ENCODE results near the gene MAD2L1. TPM values are rescaled to one million over a fixed set of nuclear protein-coding genes. Genes with fewer than 3 reads are reported as not detected.
"Not testable (repeated sequence)": the region's sequence is repeated elsewhere in the genome, so short reads cannot be mapped to it uniquely, and the experiment has no call there.

The MAD2L1 gene
- total RNA-seq, 1 donor from 2014 or later = 4.2 TPM

- Histone ChIP-seq H3K36me3 (ENCODE audit: control insufficient read depth in 3 of 3, insufficient read depth in 3 of 3, low read length in 3 of 3) (no peaks in the 10 kb centered on the region), H3K9me3 (ENCODE audit: control insufficient read depth in 3 of 3, low read length in 3 of 3) (no peaks in the 10 kb centered on the region), H3K27me3 (ENCODE audit: control insufficient read depth in 3 of 3, insufficient read depth in 3 of 3, low read length in 3 of 3) (no peaks in the 10 kb centered on the region), H3K27ac (ENCODE audit: low read depth, low read length) (no peak overlapping the region), H3K4me1 (ENCODE audit: control insufficient read depth in 3 of 3, insufficient read depth in 3 of 3, low read length in 3 of 3) (no peaks in the 10 kb centered on the region), H3K4me3 (ENCODE audit: low read length in 3 of 3) (no peak overlapping the region), H3K9ac (ENCODE audit: low read depth in 1 of 3, low read length in 3 of 3) (no peak overlapping the region)
Measured at GRCh38 chr4:120082251-120082650, 15.6 kb upstream of the MAD2L1 start.

- Histone ChIP-seq H3K9ac (ENCODE audit: low read depth in 1 of 3, low read length in 3 of 3) (no peak overlapping the region), H3K27ac (ENCODE audit: low read depth, low read length) (no peak overlapping the region), H3K4me1 (ENCODE audit: control insufficient read depth in 3 of 3, insufficient read depth in 3 of 3, low read length in 3 of 3) (no peaks in the 10 kb centered on the region), H3K4me3 (ENCODE audit: low read length in 3 of 3) (no peak overlapping the region), H3K36me3 (ENCODE audit: control insufficient read depth in 3 of 3, insufficient read depth in 3 of 3, low read length in 3 of 3) (no peaks in the 10 kb centered on the region), H3K27me3 (ENCODE audit: control insufficient read depth in 3 of 3, insufficient read depth in 3 of 3, low read length in 3 of 3) (no peaks in the 10 kb centered on the region), H3K9me3 (ENCODE audit: control insufficient read depth in 3 of 3, low read length in 3 of 3) (no peaks in the 10 kb centered on the region)
Measured at GRCh38 chr4:120081726-120082125, 15.1 kb upstream of the MAD2L1 start.

GRCh38 chr4:120080533-120080932 lies 13.9 kb upstream of the MAD2L1 start:
- Histone ChIP-seq H3K36me3 (ENCODE audit: control insufficient read depth in 3 of 3, insufficient read depth in 3 of 3, low read length in 3 of 3) (no peaks in the 10 kb centered on the region), H3K4me1 (ENCODE audit: control insufficient read depth in 3 of 3, insufficient read depth in 3 of 3, low read length in 3 of 3) (no peaks in the 10 kb centered on the region), H3K4me3 (ENCODE audit: low read length in 3 of 3) (no peak overlapping the region), H3K9ac (ENCODE audit: low read depth in 1 of 3, low read length in 3 of 3) (no peak overlapping the region), H3K27me3 (ENCODE audit: control insufficient read depth in 3 of 3, insufficient read depth in 3 of 3, low read length in 3 of 3) (no peaks in the 10 kb centered on the region), H3K27ac (ENCODE audit: low read depth, low read length) (no peak overlapping the region), H3K9me3 (ENCODE audit: control insufficient read depth in 3 of 3, low read length in 3 of 3) (no peaks in the 10 kb centered on the region)

GRCh38 chr4:120079839-120080520 lies 13.3 kb upstream of the MAD2L1 start:
- Histone ChIP-seq H3K9me3 (ENCODE audit: control insufficient read depth in 3 of 3, low read length in 3 of 3) (no peaks in the 10 kb centered on the region), H3K27ac (ENCODE audit: low read depth, low read length) (no peak overlapping the region), H3K27me3 (ENCODE audit: control insufficient read depth in 3 of 3, insufficient read depth in 3 of 3, low read length in 3 of 3) (no peaks in the 10 kb centered on the region), H3K36me3 (ENCODE audit: control insufficient read depth in 3 of 3, insufficient read depth in 3 of 3, low read length in 3 of 3) (no peaks in the 10 kb centered on the region), H3K4me3 (ENCODE audit: low read length in 3 of 3) (no peak overlapping the region), H3K4me1 (ENCODE audit: control insufficient read depth in 3 of 3, insufficient read depth in 3 of 3, low read length in 3 of 3) (no peaks in the 10 kb centered on the region), H3K9ac (ENCODE audit: low read depth in 1 of 3, low read length in 3 of 3) (no peak overlapping the region)

GRCh38 chr4:120078216-120078615 lies 11.6 kb upstream of the MAD2L1 start:
- no peak overlapping the region for H3K9ac ChIP-seq (ENCODE audit: low read depth in 1 of 3, low read length in 3 of 3)
- no peaks in the 10 kb centered on the region for H3K9me3 ChIP-seq (ENCODE audit: control insufficient read depth in 3 of 3, low read length in 3 of 3)
- no peak overlapping the region for H3K27ac ChIP-seq (ENCODE audit: low read depth, low read length)
- no peaks in the 10 kb centered on the region for H3K4me1 ChIP-seq (ENCODE audit: control insufficient read depth in 3 of 3, insufficient read depth in 3 of 3, low read length in 3 of 3)
- H3K27me3 ChIP-seq (ENCODE audit: control insufficient read depth in 3 of 3, insufficient read depth in 3 of 3, low read length in 3 of 3) = no peaks in the 10 kb centered on the region
- no peaks in the 10 kb centered on the region for H3K36me3 ChIP-seq (ENCODE audit: control insufficient read depth in 3 of 3, insufficient read depth in 3 of 3, low read length in 3 of 3)
- H3K4me3 ChIP-seq (ENCODE audit: low read length in 3 of 3) = no peak overlapping the region

GRCh38 chr4:120071192-120071795 lies 4.6 kb upstream of the MAD2L1 start:
- no peak overlapping the region for H3K27ac ChIP-seq (ENCODE audit: low read depth, low read length)
- no peaks in the 10 kb centered on the region for H3K27me3 ChIP-seq (ENCODE audit: control insufficient read depth in 3 of 3, insufficient read depth in 3 of 3, low read length in 3 of 3)
- H3K4me1 ChIP-seq (ENCODE audit: control insufficient read depth in 3 of 3, insufficient read depth in 3 of 3, low read length in 3 of 3) = peaks cover 8 to 14% (median 10%) of the 10 kb centered on the region in 3 donors
- no peak overlapping the region for H3K4me3 ChIP-seq (ENCODE audit: low read length in 3 of 3)
- H3K9ac ChIP-seq (ENCODE audit: low read depth in 1 of 3, low read length in 3 of 3) = peak overlapping the region in 1 of 3 donors; percentile 39
- no peaks in the 10 kb centered on the region for H3K36me3 ChIP-seq (ENCODE audit: control insufficient read depth in 3 of 3, insufficient read depth in 3 of 3, low read length in 3 of 3)
- H3K9me3 ChIP-seq (ENCODE audit: control insufficient read depth in 3 of 3, low read length in 3 of 3) = no peaks in the 10 kb centered on the region

- Histone ChIP-seq H3K9ac (ENCODE audit: low read depth in 1 of 3, low read length in 3 of 3) (no peak overlapping the region), H3K4me3 (ENCODE audit: low read length in 3 of 3) (no peak overlapping the region), H3K9me3 (ENCODE audit: control insufficient read depth in 3 of 3, low read length in 3 of 3) (no peaks in the 10 kb centered on the region), H3K27me3 (ENCODE audit: control insufficient read depth in 3 of 3, insufficient read depth in 3 of 3, low read length in 3 of 3) (no peaks in the 10 kb centered on the region), H3K36me3 (ENCODE audit: control insufficient read depth in 3 of 3, insufficient read depth in 3 of 3, low read length in 3 of 3) (no peaks in the 10 kb centered on the region), H3K27ac (ENCODE audit: low read depth, low read length) (no peak overlapping the region), H3K4me1 (ENCODE audit: control insufficient read depth in 3 of 3, insufficient read depth in 3 of 3, low read length in 3 of 3) (peaks cover 12 to 19% (median 19%) of the 10 kb centered on the region in 3 donors)
Measured at GRCh38 chr4:120070196-120070595, 3.5 kb upstream of the MAD2L1 start.

GRCh38 chr4:120065974-120066516 lies 603 bp downstream of the MAD2L1 start:
- H3K36me3 ChIP-seq (ENCODE audit: control insufficient read depth in 3 of 3, insufficient read depth in 3 of 3, low read length in 3 of 3) = no peaks in the 10 kb centered on the region
- H3K9ac ChIP-seq (ENCODE audit: low read depth in 1 of 3, low read length in 3 of 3) = peak overlapping the region; percentile 75 to 95 (median 77)
- peaks cover 12 to 19% (median 19%) of the 10 kb centered on the region in 3 donors for H3K4me1 ChIP-seq (ENCODE audit: control insufficient read depth in 3 of 3, insufficient read depth in 3 of 3, low read length in 3 of 3)
- no peaks in the 10 kb centered on the region for H3K9me3 ChIP-seq (ENCODE audit: control insufficient read depth in 3 of 3, low read length in 3 of 3)
- peak overlapping the region; percentile 93 to 97 (median 93) for H3K4me3 ChIP-seq (ENCODE audit: low read length in 3 of 3)
- no peaks in the 10 kb centered on the region for H3K27me3 ChIP-seq (ENCODE audit: control insufficient read depth in 3 of 3, insufficient read depth in 3 of 3, low read length in 3 of 3)
- H3K27ac ChIP-seq (ENCODE audit: low read depth, low read length) = peak overlapping the region; percentile 96

- Histone ChIP-seq H3K4me3 (ENCODE audit: low read length in 3 of 3) (no peak overlapping the region), H3K9me3 (ENCODE audit: control insufficient read depth in 3 of 3, low read length in 3 of 3) (no peaks in the 10 kb centered on the region), H3K9ac (ENCODE audit: low read depth in 1 of 3, low read length in 3 of 3) (no peak overlapping the region), H3K4me1 (ENCODE audit: control insufficient read depth in 3 of 3, insufficient read depth in 3 of 3, low read length in 3 of 3) (peaks cover 12 to 19% (median 15%) of the 10 kb centered on the region in 3 donors), H3K27me3 (ENCODE audit: control insufficient read depth in 3 of 3, insufficient read depth in 3 of 3, low read length in 3 of 3) (no peaks in the 10 kb centered on the region), H3K36me3 (ENCODE audit: control insufficient read depth in 3 of 3, insufficient read depth in 3 of 3, low read length in 3 of 3) (no peaks in the 10 kb centered on the region), H3K27ac (ENCODE audit: low read depth, low read length) (no peak overlapping the region)
Measured at GRCh38 chr4:120064887-120065286, 1.8 kb downstream of the MAD2L1 start.

- H3K9ac ChIP-seq (ENCODE audit: low read depth in 1 of 3, low read length in 3 of 3); H3K4me3 ChIP-seq (ENCODE audit: low read length in 3 of 3); H3K36me3 ChIP-seq (ENCODE audit: control insufficient read depth in 3 of 3, insufficient read depth in 3 of 3, low read length in 3 of 3); H3K27me3 ChIP-seq (ENCODE audit: control insufficient read depth in 3 of 3, insufficient read depth in 3 of 3, low read length in 3 of 3); H3K27ac ChIP-seq (ENCODE audit: low read depth, low read length); H3K9me3 ChIP-seq (ENCODE audit: control insufficient read depth in 3 of 3, low read length in 3 of 3): not testable (repeated sequence)
- peaks cover 12 to 19% (median 15%) of the 10 kb centered on the region in 3 donors for H3K4me1 ChIP-seq (ENCODE audit: control insufficient read depth in 3 of 3, insufficient read depth in 3 of 3, low read length in 3 of 3)
Measured at GRCh38 chr4:120063711-120064110, 2.9 kb downstream of the MAD2L1 start.

Measured in skeletal muscle tissue (tissue), 4 donors.